Large intestine (tissue), 3 donors: Measurements from ENCODE around the gene SEC16A. TPM values are rescaled to one million over a fixed set of nuclear protein-coding genes. Genes with fewer than 3 reads are reported as not detected.

ENCODE experiments used
- DNase-seq, 2 donors: peaks; one replicate each; pipeline versions ENCODE4 v3.0.0 to v3.0.0-alpha.2; 2013
- H3K27ac ChIP-seq: one replicate; pipeline ENCODE4 v1.5.1; 2013; ENCODE audit warnings: low read length
- H3K27me3 ChIP-seq: 2 replicates; pipeline ENCODE4 v1.6.1; 2013; ENCODE audit warnings: low read length; ENCODE audit not compliant: control insufficient read depth, insufficient read depth
- H3K36me3 ChIP-seq: 2 replicates; pipeline ENCODE4 v1.6.1; 2013; ENCODE audit warnings: low read length; ENCODE audit not compliant: control insufficient read depth, insufficient read depth
- H3K4me1 ChIP-seq: one replicate; pipeline ENCODE4 v1.6.1; 2013; ENCODE audit warnings: low read length; ENCODE audit not compliant: control insufficient read depth, insufficient read depth
- H3K4me3 ChIP-seq: one replicate; pipeline ENCODE4 v1.5.1; 2013; ENCODE audit warnings: low read length
- H3K9me3 ChIP-seq: one replicate; pipeline ENCODE4 v1.6.1; 2013; ENCODE audit warnings: mild to moderate bottlenecking, low read depth, low read length, moderate library complexity; ENCODE audit not compliant: control insufficient read depth
- WGBS: methylation state at CpG from one replicate; pipeline ENCODE4 v1.1.5; 2013; ENCODE audit warnings: low lambda C conversion rate; ENCODE audit not compliant: insufficient coverage; 5-methylcytosine and 5-hydroxymethylcytosine counted together
- polyA plus RNA-seq: library from polyadenylated mRNA; unstranded; fragments of 120-200 nt; gene quantifications from one replicate; pipeline ENCODE4 v1.2.1, GENCODE V29; 2013

Gene SEC16A
- polyA plus RNA-seq, 1 donor, result 51.4 TPM

GRCh38 chr9:136508729-136509500, 26.1 kb upstream of the SEC16A start:
- no peak for DNase-seq
- peaks cover 87% of the 10 kb centered on the region for H3K36me3 ChIP-seq
- H3K4me3 ChIP-seq, result no peak overlapping the region
- no CpG with 5 or more reads among the region's 37 CpGs for WGBS
- H3K27ac ChIP-seq, result no peak overlapping the region
- no peaks in the 10 kb centered on the region for H3K27me3 ChIP-seq
- no peaks in the 10 kb centered on the region for H3K4me1 ChIP-seq
- H3K9me3 ChIP-seq, result peaks cover 15% of the 10 kb centered on the region

GRCh38 chr9:136507992-136508375, 25.1 kb upstream of the SEC16A start:
- DNase-seq, result no peak
- peaks cover 10% of the 10 kb centered on the region for H3K9me3 ChIP-seq
- no peak overlapping the region for H3K27ac ChIP-seq
- no peaks in the 10 kb centered on the region for H3K4me1 ChIP-seq
- H3K27me3 ChIP-seq, result no peaks in the 10 kb centered on the region
- WGBS, result no CpG with 5 or more reads among the region's 23 CpGs
- H3K4me3 ChIP-seq, result no peak overlapping the region
- H3K36me3 ChIP-seq, result peaks cover 89% of the 10 kb centered on the region

GRCh38 chr9:136507221-136507991, 24.6 kb upstream of the SEC16A start:
- no peak for DNase-seq
- no peaks in the 10 kb centered on the region for H3K4me1 ChIP-seq
- peaks cover 9% of the 10 kb centered on the region for H3K9me3 ChIP-seq
- H3K27me3 ChIP-seq, result no peaks in the 10 kb centered on the region
- H3K27ac ChIP-seq, result no peak overlapping the region
- H3K4me3 ChIP-seq, result no peak overlapping the region
- no CpG with 5 or more reads among the region's 28 CpGs for WGBS
- peaks cover 89% of the 10 kb centered on the region for H3K36me3 ChIP-seq

GRCh38 chr9:136506425-136506824, 23.6 kb upstream of the SEC16A start:
- H3K9me3 ChIP-seq, result peaks cover 9% of the 10 kb centered on the region
- no peaks in the 10 kb centered on the region for H3K4me1 ChIP-seq
- H3K27ac ChIP-seq, result no peak overlapping the region
- H3K4me3 ChIP-seq, result no peak overlapping the region
- no CpG with 5 or more reads among the region's 30 CpGs for WGBS
- H3K36me3 ChIP-seq, result peaks cover 87% of the 10 kb centered on the region
- H3K27me3 ChIP-seq, result no peaks in the 10 kb centered on the region
- no peak for DNase-seq

GRCh38 chr9:136505406-136506403, 22.9 kb upstream of the SEC16A start:
- Histone ChIP-seq H3K36me3 (peaks cover 85% of the 10 kb centered on the region), H3K9me3 (peaks cover 9% of the 10 kb centered on the region), H3K27ac (no peak overlapping the region), H3K27me3 (no peaks in the 10 kb centered on the region), H3K4me3 (no peak overlapping the region), H3K4me1 (no peaks in the 10 kb centered on the region)
- no peak for DNase-seq
- WGBS, result 100% methylated on average over 1 of the region's 51 CpGs

- Histone ChIP-seq H3K4me1 (no peaks in the 10 kb centered on the region), H3K9me3 (peaks cover 6% of the 10 kb centered on the region), H3K4me3 (no peak overlapping the region), H3K27ac (no peak overlapping the region), H3K36me3 (peaks cover 86% of the 10 kb centered on the region), H3K27me3 (no peaks in the 10 kb centered on the region)
- DNase-seq, result no peak
- WGBS, result no CpG with 5 or more reads among the region's 68 CpGs
These were observed 21.9 kb upstream of the SEC16A start for GRCh38 chr9:136504512-136505348.

- DNase-seq, result no peak
- WGBS, result no CpG with 5 or more reads among the region's 33 CpGs
- H3K36me3 ChIP-seq, result peaks cover 84% of the 10 kb centered on the region
- H3K27ac ChIP-seq, result no peak overlapping the region
- no peaks in the 10 kb centered on the region for H3K27me3 ChIP-seq
- no peaks in the 10 kb centered on the region for H3K4me1 ChIP-seq
- peaks cover 6% of the 10 kb centered on the region for H3K9me3 ChIP-seq
- no peak overlapping the region for H3K4me3 ChIP-seq
These were observed 20.2 kb upstream of the SEC16A start for GRCh38 chr9:136502940-136503550.

- DNase-seq, result no peak
- no peak overlapping the region for H3K27ac ChIP-seq
- H3K4me3 ChIP-seq, result no peak overlapping the region
- peaks cover 6% of the 10 kb centered on the region for H3K9me3 ChIP-seq
- no peaks in the 10 kb centered on the region for H3K27me3 ChIP-seq
- peaks cover 80% of the 10 kb centered on the region for H3K36me3 ChIP-seq
- no peaks in the 10 kb centered on the region for H3K4me1 ChIP-seq
- no CpG with 5 or more reads among the region's 38 CpGs for WGBS
These were observed 19.4 kb upstream of the SEC16A start for GRCh38 chr9:136502196-136502595.

- Histone ChIP-seq H3K36me3 (peaks cover 75% of the 10 kb centered on the region), H3K9me3 (peaks cover 5% of the 10 kb centered on the region), H3K4me1 (no peaks in the 10 kb centered on the region), H3K27me3 (no peaks in the 10 kb centered on the region), H3K27ac (no peak overlapping the region), H3K4me3 (no peak overlapping the region)
- no peak for DNase-seq
- WGBS, result no CpG with 5 or more reads among the region's 23 CpGs
These were observed 18.8 kb upstream of the SEC16A start for GRCh38 chr9:136501686-136502085.
